IPS-NIHi7 (cell line): Measurements from ENCODE around the gene MGMT.

Experiments used
- DNase-seq: peaks from one replicate; pipeline ENCODE4 v3.0.0; 2012; ENCODE audit warnings: mixed read lengths; ENCODE audit errors: extremely low spot score

The MGMT gene

GRCh38 chr10:129730272-129730992 lies 263.4 kb downstream of the MGMT start:
- no peak for DNase-seq

- peak; percentile 28 for DNase-seq
These were observed 263.9 kb downstream of the MGMT start for GRCh38 chr10:129730993-129731325.

- peak; percentile 57 for DNase-seq
These were observed 273.7 kb downstream of the MGMT start for GRCh38 chr10:129740532-129741279.

- no peak for DNase-seq
These were observed 274.4 kb downstream of the MGMT start for GRCh38 chr10:129741280-129741977.

GRCh38 chr10:129741978-129742741 lies 275.1 kb downstream of the MGMT start:
- DNase-seq = no peak

- DNase-seq = no peak
These were observed 275.9 kb downstream of the MGMT start for GRCh38 chr10:129742742-129743550.

GRCh38 chr10:129743738-129744133 lies 276.7 kb downstream of the MGMT start:
- DNase-seq = no peak

GRCh38 chr10:129744134-129745111 lies 277.4 kb downstream of the MGMT start:
- no peak for DNase-seq

- DNase-seq = no peak
These were observed 278.2 kb downstream of the MGMT start for GRCh38 chr10:129745186-129745750.

- no peak for DNase-seq
These were observed 287.4 kb downstream of the MGMT start for GRCh38 chr10:129754211-129755050.

GRCh38 chr10:129755158-129755591 lies 288.1 kb downstream of the MGMT start:
- DNase-seq = no peak

GRCh38 chr10:129755621-129756020 lies 288.6 kb downstream of the MGMT start:
- DNase-seq = no peak

- no peak for DNase-seq
These were observed 290.2 kb downstream of the MGMT start for GRCh38 chr10:129756912-129757901.

GRCh38 chr10:129758207-129759021 lies 291.4 kb downstream of the MGMT start:
- no peak for DNase-seq

GRCh38 chr10:129759214-129760002 lies 292.4 kb downstream of the MGMT start:
- DNase-seq = no peak

GRCh38 chr10:129760003-129760315 lies 292.9 kb downstream of the MGMT start:
- no peak for DNase-seq
